Epithelial cell of esophagus (primary cell): ENCODE measurements around the gene GAS2.

ENCODE experiments used
- DNase-seq: peaks from one replicate; pipeline ENCODE4 v3.0.0; 2010; ENCODE audit warnings: low read depth
- H3K4me3 ChIP-seq: 2 replicates; pipeline ENCODE4 v1.5.1; 2011; ENCODE audit warnings: mild to moderate bottlenecking, low read length, control low read depth
- TF ChIP-seq, protein P1 (sequence below): IDR thresholded peaks from 2 replicates; pipeline ENCODE4 v1.5.1; 2011; ENCODE audit warnings: low read depth, mild to moderate bottlenecking, low read length, control low read depth, inconsistent platforms; ENCODE audit not compliant: insufficient read depth; ENCODE audit errors: missing control alignments

Gene GAS2

DNA sequence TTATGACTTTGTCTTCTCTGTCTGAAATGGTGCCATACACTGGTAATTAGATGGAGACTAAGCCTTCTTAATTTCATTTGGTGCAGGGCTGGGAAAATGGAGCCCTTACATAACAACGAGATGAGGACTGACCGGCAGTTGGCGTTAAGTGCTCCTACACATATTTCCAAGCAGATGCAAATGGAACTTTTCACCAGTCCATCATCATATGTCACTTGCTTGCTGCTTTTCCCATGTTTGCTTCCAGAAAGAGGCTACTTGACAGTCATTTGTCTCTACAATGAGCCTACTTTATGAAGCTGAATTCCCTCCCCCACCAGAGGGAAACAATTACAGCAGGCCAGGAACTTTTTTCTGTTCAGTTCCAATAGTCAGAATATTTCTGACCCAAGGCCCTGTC is 130.6 kb downstream of the GAS2 start:
- TF ChIP-seq, protein P1, sequence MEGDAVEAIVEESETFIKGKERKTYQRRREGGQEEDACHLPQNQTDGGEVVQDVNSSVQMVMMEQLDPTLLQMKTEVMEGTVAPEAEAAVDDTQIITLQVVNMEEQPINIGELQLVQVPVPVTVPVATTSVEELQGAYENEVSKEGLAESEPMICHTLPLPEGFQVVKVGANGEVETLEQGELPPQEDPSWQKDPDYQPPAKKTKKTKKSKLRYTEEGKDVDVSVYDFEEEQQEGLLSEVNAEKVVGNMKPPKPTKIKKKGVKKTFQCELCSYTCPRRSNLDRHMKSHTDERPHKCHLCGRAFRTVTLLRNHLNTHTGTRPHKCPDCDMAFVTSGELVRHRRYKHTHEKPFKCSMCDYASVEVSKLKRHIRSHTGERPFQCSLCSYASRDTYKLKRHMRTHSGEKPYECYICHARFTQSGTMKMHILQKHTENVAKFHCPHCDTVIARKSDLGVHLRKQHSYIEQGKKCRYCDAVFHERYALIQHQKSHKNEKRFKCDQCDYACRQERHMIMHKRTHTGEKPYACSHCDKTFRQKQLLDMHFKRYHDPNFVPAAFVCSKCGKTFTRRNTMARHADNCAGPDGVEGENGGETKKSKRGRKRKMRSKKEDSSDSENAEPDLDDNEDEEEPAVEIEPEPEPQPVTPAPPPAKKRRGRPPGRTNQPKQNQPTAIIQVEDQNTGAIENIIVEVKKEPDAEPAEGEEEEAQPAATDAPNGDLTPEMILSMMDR: no peak
- no peak for DNase-seq
- H3K4me3 ChIP-seq: no peak overlapping the region

DNA sequence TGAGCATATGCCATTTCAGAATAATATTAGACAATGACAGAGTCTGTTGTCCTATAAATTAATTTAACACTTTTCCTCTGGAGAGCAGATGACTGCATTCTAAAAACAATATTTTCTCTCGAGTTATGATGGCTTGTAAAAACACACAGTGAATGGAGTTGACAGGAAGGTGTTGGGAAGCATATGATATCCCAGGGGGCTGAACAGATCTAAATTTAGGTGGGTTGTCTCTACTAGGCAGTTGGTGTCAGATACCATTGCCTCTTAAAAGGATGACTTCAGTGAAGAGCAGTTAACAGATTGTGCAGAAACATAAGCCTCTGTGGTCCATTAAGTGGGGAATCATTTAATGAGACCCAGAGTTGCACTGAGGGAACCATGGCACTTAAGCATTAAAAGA is 132.5 kb downstream of the GAS2 start:
- H3K4me3 ChIP-seq: no peak overlapping the region
- no peak for DNase-seq
- TF ChIP-seq, protein P1: no peak

DNA sequence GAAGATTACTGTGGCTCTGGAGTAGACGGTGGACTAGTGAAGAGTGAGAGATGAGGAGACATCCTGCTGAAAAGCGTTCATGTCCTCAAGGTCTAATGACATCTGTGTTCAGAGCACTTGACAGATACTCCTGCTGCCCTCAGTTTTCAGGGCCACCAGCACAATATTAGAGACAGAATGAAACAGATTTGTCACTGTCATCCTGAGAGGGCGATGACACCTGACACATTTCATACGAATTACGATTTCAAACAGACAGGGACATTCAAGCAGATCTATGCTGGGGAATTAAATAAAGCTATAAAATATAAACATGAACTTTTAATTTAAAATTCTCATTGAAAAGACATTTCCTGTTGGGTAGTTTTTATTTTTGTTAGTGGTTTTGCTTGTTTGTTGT is 134.1 kb downstream of the GAS2 start:
- TF ChIP-seq, protein P1: no peak
- DNase-seq: no peak
- no peak overlapping the region for H3K4me3 ChIP-seq

DNA sequence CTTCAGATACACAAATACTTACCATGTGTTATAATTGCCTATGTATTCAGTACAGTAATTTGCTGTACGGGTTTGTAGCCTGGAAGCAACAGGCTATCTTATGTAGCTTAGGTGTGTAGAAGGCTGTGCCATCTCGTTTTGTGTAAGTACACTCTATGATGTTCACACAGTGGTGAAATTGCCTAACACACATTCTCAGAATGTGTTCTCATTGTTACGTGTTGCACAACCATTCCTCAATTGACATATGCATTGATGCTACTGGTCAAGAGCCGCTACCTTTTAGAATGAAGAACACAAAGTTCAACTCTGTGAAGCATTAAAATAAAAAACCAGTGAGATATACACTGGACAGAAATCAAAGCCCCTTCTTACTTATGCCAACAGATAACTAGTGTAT is 136.4 kb downstream of the GAS2 start:
- TF ChIP-seq, protein P1: no peak
- no peak overlapping the region for H3K4me3 ChIP-seq
- no peak for DNase-seq

DNA sequence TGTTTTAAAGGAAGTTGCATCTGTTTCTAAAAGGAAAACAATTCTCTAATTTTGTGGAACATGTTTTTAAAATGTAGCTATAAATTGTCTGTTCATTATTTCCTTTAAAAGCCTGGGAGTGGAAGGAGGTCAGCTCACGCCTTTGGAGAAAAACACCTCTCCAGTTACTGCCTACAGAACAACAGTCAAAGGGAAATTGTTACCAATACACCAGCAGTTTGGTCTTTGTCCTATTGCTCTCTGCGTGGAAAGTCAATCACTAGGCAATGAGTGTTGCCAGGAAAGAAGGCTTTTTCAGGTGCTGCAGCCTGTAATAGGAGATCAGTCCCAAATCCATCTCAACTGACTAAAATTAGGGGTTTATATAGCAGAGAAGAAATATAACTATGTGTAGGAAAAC is 141.0 kb downstream of the GAS2 start:
- no peak for DNase-seq
- TF ChIP-seq, protein P1: no peak

DNA sequence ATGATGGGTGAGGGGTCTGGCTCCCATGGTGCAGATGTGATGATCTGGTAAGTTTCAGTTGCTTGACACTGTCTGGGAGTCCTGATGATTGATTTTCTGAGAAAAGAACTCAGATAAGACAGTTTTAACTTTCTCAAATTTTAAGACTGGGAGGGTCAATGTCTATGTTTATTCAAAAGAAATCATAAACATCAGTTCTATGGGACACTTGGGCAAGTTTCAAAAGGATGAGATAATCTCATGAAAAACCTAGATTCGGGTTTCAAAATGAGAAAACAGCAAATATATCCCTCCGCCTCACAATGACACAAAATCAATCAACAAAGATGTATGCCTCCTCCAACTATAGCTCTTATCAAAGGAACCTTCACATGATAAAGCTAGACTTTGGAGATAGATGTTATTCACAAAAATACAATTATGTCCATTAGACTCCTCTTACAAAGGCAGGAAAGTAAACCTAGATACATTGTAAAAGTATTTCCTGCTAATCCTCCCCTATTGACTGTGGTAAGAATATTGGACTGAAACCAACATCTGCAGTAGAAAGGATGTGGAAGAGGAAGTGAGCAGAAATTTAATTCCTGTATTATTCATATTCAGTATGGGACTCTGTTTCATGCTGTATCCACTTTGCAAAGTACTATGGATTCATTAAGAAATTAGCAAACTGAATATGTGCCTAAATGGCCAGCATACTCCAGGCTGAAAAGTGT is 141.6 kb downstream of the GAS2 start:
- TF ChIP-seq, protein P1: no peak
- H3K4me3 ChIP-seq: no peak overlapping the region
- DNase-seq: peak; percentile 16

More for the DNA sequence above, 141.0 kb downstream of the GAS2 start:
- no peak overlapping the region for H3K4me3 ChIP-seq
